ENCODE data around the gene COX4I1.
"Not testable (repeated sequence)": the region's sequence is repeated elsewhere in the genome, so short reads cannot be mapped to it uniquely, and the experiment has no call there.

- TF ChIP-seq, protein P1, sequence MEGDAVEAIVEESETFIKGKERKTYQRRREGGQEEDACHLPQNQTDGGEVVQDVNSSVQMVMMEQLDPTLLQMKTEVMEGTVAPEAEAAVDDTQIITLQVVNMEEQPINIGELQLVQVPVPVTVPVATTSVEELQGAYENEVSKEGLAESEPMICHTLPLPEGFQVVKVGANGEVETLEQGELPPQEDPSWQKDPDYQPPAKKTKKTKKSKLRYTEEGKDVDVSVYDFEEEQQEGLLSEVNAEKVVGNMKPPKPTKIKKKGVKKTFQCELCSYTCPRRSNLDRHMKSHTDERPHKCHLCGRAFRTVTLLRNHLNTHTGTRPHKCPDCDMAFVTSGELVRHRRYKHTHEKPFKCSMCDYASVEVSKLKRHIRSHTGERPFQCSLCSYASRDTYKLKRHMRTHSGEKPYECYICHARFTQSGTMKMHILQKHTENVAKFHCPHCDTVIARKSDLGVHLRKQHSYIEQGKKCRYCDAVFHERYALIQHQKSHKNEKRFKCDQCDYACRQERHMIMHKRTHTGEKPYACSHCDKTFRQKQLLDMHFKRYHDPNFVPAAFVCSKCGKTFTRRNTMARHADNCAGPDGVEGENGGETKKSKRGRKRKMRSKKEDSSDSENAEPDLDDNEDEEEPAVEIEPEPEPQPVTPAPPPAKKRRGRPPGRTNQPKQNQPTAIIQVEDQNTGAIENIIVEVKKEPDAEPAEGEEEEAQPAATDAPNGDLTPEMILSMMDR (conservative IDR thresholded peaks at IDR 0.05; ENCODE audit: low read length) = not testable (repeated sequence)
- TF ChIP-seq EZH2phosphoT487 (IDR thresholded peaks at IDR 0.05; ENCODE audit: borderline replicate concordance) = not testable (repeated sequence)
These were observed 38.2 kb downstream of the COX4I1 start for GRCh38 chr16:85837654-85838053.

Data from Loucy (cell line).